OCI-LY7 (cell line): ENCODE measurements around the gene RFNG. TPM values are rescaled to one million over a fixed set of nuclear protein-coding genes. Genes with fewer than 3 reads are reported as not detected.
A peak's percentile ranks its signal among the peaks of the same experiment; 100 is the strongest.
"Not testable (repeated sequence)": the region's sequence is repeated elsewhere in the genome, so short reads cannot be mapped to it uniquely, and the experiment has no call there.

Experiments used
- BruUV-seq: library from RNA; stranded (reverse); fragments of 400-500 nt; replicated peaks from 2 replicates; lab custom pipeline; 2021; lab: Mats Ljungman, UMichigan
- CTCF ChIA-PET: fragments of 300-600 bp; sonication (Branson Sonifier 250); formaldehyde crosslinking; loops from one replicate; lab custom pipeline; 2022; ENCODE audit warnings: antibody characterized with exemption; ENCODE audit not compliant: unreplicated experiment; lab: Charles Lee
- POLR2A ChIA-PET: fragments of 300-600 bp; sonication (Branson Sonifier 250); formaldehyde crosslinking; loops from one replicate; lab custom pipeline; 2022; ENCODE audit warnings: antibody characterized with exemption; lab: Charles Lee
- DNase-seq: peaks from one replicate; pipeline ENCODE4 v3.0.0-alpha.2; 2015; ENCODE audit warnings: low spot score
- H2AFZ ChIP-seq: fragments of 200-600 bp; sonication (generic), shearing (Covaris generic); 2 replicates; pipeline ENCODE4 v1.6.1; 2014; ENCODE audit warnings: mild to moderate bottlenecking, antibody characterized with exemption, low read length, moderate library complexity
- H3K27ac ChIP-seq: fragments of 200-600 bp; sonication (generic); 2 replicates; pipeline ENCODE4 v1.5.1; 2014; ENCODE audit warnings: mixed run types, low read depth, mild to moderate bottlenecking, moderate library complexity, low read length, inconsistent platforms; ENCODE audit not compliant: poor library complexity, severe bottlenecking
- H3K36me3 ChIP-seq: fragments of 200-600 bp; sonication (generic); 2 replicates; pipeline ENCODE4 v1.6.1; 2014; ENCODE audit warnings: mild to moderate bottlenecking, antibody characterized with exemption, low read length, moderate library complexity, mixed read lengths; ENCODE audit not compliant: insufficient read depth
- H3K4me1 ChIP-seq: fragments of 200-600 bp; sonication (generic); 2 replicates; pipeline ENCODE4 v1.5.1; 2014; ENCODE audit warnings: mild to moderate bottlenecking, low read length; ENCODE audit not compliant: insufficient read depth, poor library complexity, severe bottlenecking
- H3K4me2 ChIP-seq: fragments of 200-600 bp; sonication (generic); 2 replicates; pipeline ENCODE4 v1.6.1; 2014; ENCODE audit warnings: mild to moderate bottlenecking, low read length
- H3K4me3 ChIP-seq: fragments of 200-600 bp; sonication (generic); 2 replicates; pipeline ENCODE4 v1.5.1; 2014; ENCODE audit warnings: mild to moderate bottlenecking, low read depth, low read length; ENCODE audit not compliant: poor library complexity, severe bottlenecking
- H3K79me2 ChIP-seq: fragments of 200-600 bp; sonication (generic); 2 replicates; pipeline ENCODE4 v1.6.1; 2016; ENCODE audit warnings: low read depth, mild to moderate bottlenecking, low read length, moderate library complexity, mixed read lengths; ENCODE audit not compliant: insufficient read depth
- H3K9me2 ChIP-seq: fragments of 200-600 bp; sonication (generic); 2 replicates; pipeline ENCODE4 v1.6.1; 2016; ENCODE audit warnings: mild to moderate bottlenecking, low read length, mixed read lengths; ENCODE audit not compliant: insufficient read depth
- H3K9me3 ChIP-seq: fragments of 200-600 bp; sonication (generic); 2 replicates; pipeline ENCODE4 v1.6.1; 2014; ENCODE audit warnings: mild to moderate bottlenecking, mixed run types, low read length, mixed read lengths
- H4K20me1 ChIP-seq: fragments of 200-600 bp; sonication (generic); 2 replicates; pipeline ENCODE4 v1.6.1; 2014; ENCODE audit warnings: mild to moderate bottlenecking, antibody characterized with exemption, low read length, moderate library complexity, mixed read lengths; ENCODE audit not compliant: insufficient read depth
- EZH2phosphoT487 ChIP-seq: fragments of 200-600 bp; sonication (generic); IDR thresholded peaks from 2 replicates; pipeline ENCODE4 v1.6.1; 2018; ENCODE audit warnings: low read depth, borderline replicate concordance, mild to moderate bottlenecking, mixed run types, antibody characterized with exemption, low read length, moderate library complexity, mixed read lengths
- intact Hi-C: fragments of 100-400 bp; cut with micrococcal nuclease; formaldehyde crosslinking; loops from one replicate; pipeline ENCODE4 v1.10.0; 2022; ENCODE audit not compliant: unreplicated experiment
- total RNA-seq, 2 experiments: library from RNA; depleted of rRNA in 1 of 2; stranded (reverse); fragments of >200 nt in 1 of 2; shearing (Covaris generic) in 1 of 2; gene quantifications; 2 replicates each; pipeline ENCODE4 v1.2.3, GENCODE V29; 2014 to 2022
- TF ChIP-seq, protein P1 (sequence below): fragments of 200-600 bp; sonication (generic); conservative IDR thresholded peaks from 2 replicates; pipeline ENCODE4 v1.5.1; 2014; ENCODE audit warnings: mild to moderate bottlenecking, antibody characterized with exemption, low read length, moderate library complexity, mixed read lengths

RFNG gene
- total RNA-seq, 2 experiments from 2014 or later: 47.3 to 59.4 TPM

DNA sequence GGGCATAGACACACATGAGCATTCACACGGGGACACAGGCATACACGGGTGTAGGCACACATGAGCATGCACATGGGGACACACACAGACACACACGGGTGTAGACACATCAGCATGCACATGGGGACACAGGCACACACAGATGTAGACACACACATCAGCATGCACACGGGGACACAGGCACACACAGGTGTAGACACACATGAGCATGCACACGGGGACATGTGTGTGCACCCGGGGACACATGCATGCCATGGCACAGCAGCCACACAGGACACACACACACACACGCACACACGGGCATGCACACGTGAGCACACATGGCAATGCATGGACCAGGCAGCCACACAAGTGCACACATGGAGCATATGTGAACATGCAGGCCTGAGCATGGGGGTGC is 9.0 kb downstream of the RFNG start:
- intact Hi-C loops: no loop called here
- Histone ChIP-seq H3K4me1 (peaks cover 10% of the 10 kb centered on the region), H3K79me2 (no peaks in the 10 kb centered on the region), H2AFZ (no peak overlapping the region), H3K4me2 (no peak overlapping the region), H4K20me1 (no peaks in the 10 kb centered on the region), H3K27ac (no peak overlapping the region), H3K9me3 (no peaks in the 10 kb centered on the region), H3K4me3 (no peak overlapping the region), H3K36me3 (no peaks in the 10 kb centered on the region), H3K9me2 (no peaks in the 10 kb centered on the region)
- BruUV-seq: no TSS peak
- CTCF ChIA-PET: no interaction called here
- DNase-seq: no peak
- no peak for TF ChIP-seq EZH2phosphoT487
- TF ChIP-seq, protein P1, sequence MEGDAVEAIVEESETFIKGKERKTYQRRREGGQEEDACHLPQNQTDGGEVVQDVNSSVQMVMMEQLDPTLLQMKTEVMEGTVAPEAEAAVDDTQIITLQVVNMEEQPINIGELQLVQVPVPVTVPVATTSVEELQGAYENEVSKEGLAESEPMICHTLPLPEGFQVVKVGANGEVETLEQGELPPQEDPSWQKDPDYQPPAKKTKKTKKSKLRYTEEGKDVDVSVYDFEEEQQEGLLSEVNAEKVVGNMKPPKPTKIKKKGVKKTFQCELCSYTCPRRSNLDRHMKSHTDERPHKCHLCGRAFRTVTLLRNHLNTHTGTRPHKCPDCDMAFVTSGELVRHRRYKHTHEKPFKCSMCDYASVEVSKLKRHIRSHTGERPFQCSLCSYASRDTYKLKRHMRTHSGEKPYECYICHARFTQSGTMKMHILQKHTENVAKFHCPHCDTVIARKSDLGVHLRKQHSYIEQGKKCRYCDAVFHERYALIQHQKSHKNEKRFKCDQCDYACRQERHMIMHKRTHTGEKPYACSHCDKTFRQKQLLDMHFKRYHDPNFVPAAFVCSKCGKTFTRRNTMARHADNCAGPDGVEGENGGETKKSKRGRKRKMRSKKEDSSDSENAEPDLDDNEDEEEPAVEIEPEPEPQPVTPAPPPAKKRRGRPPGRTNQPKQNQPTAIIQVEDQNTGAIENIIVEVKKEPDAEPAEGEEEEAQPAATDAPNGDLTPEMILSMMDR: no peak
- POLR2A ChIA-PET: no interaction called here

DNA sequence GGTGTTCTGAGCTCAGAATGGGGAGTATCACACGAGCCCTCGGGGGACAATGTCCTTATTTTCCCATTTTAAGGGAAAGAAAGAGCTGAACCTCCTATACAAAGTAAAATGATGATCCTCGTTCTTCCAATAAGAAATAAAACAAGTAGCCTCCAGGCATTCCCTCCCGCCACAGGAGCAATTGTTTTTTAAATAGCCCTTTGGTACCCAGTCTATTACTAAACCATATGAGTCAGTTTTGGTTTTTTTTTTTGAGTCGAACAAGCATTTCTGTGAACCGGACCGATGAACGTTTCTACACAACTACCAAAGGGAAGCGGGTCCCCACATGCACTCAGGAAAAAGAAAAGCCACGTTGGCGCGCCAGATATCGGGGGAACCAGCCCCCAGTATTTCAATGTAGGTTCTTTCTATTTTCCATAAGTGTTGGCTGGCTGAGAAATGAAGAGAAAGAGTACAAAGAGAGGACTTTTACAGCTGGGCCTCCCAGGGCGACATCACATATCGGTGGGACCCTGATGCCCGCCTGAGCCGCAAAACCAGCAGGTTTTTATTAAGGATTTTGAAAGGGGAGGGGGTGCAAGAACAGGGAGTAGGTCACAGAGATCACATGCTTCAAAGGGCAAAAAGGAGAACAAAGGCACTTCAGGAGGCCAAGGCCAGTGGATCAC is 10.3 kb downstream of the RFNG start:
- no peak overlapping the region for H2AFZ ChIP-seq
- H3K9me2 ChIP-seq: no peaks in the 10 kb centered on the region
- CTCF ChIA-PET: no interaction called here
- BruUV-seq: no TSS peak
- H3K79me2 ChIP-seq: no peaks in the 10 kb centered on the region
- H3K4me2 ChIP-seq: no peak overlapping the region
- intact Hi-C loops: no loop called here
- H3K36me3 ChIP-seq: no peaks in the 10 kb centered on the region
- POLR2A ChIA-PET: interaction anchor here (0.7 to 1.0 kb wide), 2 partner anchors 29 to 59 kb away, joined by 3 to 4 read pairs; no protein-coding TSS in a partner anchor
- peaks cover 17% of the 10 kb centered on the region for H3K4me1 ChIP-seq
- 0 out of 2 replicates have a peak, but pooled peaks cover 5% of the 10 kb centered on the region for H4K20me1 ChIP-seq
- DNase-seq: no peak
- no peak for TF ChIP-seq EZH2phosphoT487
- TF ChIP-seq, protein P1: no peak
- no peaks in the 10 kb centered on the region for H3K9me3 ChIP-seq
- H3K27ac ChIP-seq: no peak overlapping the region
- no peak overlapping the region for H3K4me3 ChIP-seq

- Histone ChIP-seq H3K27ac (no peak overlapping the region), H3K36me3 (no peaks in the 10 kb centered on the region), H3K9me3 (no peaks in the 10 kb centered on the region), H3K4me1 (peaks cover 19% of the 10 kb centered on the region), H3K4me2 (no peak overlapping the region), H4K20me1 (0 out of 2 replicates have a peak, but pooled peaks cover 5% of the 10 kb centered on the region), H3K9me2 (no peaks in the 10 kb centered on the region), H3K4me3 (no peak overlapping the region), H2AFZ (no peak overlapping the region), H3K79me2 (no peaks in the 10 kb centered on the region)
- intact Hi-C loops: loop anchor here (5.0 kb wide), 1 partner anchor 167 kb away; the partner anchor contains the start of gene ARHGDIA
- no peak for DNase-seq
- ChIA-PET POLR2A (interaction anchor here (0.7 kb wide), 1 partner anchor 20 kb away, joined by 3 read pairs; no protein-coding TSS in a partner anchor), CTCF (no interaction called here)
- TF ChIP-seq, protein P1: no peak
- TF ChIP-seq EZH2phosphoT487: no peak
- BruUV-seq: no TSS peak
Measured at GRCh38 chr17:82039695-82040299, 11.8 kb downstream of the RFNG start.

DNA sequence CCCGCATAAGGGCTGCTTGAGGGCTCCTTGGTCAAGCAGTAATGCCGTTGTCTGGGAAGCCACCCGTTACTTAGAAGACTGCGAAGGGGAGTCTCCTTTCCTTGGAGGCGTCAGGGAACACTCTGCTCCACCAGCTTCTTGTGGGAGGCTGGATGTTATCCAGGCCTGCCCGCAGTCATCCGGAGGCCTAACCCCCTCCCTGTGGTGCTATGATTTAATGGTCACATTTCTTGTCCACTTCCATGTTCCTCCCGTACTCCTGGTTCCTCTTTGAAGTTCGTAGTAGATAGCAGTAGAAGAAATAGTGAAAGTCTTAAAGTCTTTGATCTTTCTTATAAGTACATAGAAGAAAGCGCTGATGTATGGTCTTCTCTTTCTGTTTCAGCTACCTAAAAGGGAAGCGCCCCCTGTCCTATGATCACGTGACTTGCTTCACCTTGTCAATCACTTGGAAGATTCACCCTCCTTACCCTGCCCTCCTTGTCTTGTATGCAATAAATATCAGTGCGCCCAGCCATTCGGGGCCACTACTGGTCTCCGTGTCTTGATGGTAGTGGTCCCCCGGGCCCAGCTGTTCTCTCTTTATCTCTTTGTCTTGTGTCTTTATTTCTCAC is 12.7 kb downstream of the RFNG start:
- peak; percentile 41 for DNase-seq
- POLR2A ChIA-PET: interaction anchor here (1.1 to 1.5 kb wide), 2 partner anchors 11 to 27 kb away, joined by 3 read pairs; no protein-coding TSS in a partner anchor
- peaks cover 19% of the 10 kb centered on the region for H3K4me1 ChIP-seq
- H3K79me2 ChIP-seq, CTCF ChIA-PET, H2AFZ ChIP-seq, H3K4me2 ChIP-seq, BruUV-seq, H3K36me3 ChIP-seq, H3K4me3 ChIP-seq, H3K9me3 ChIP-seq, H3K9me2 ChIP-seq, H4K20me1 ChIP-seq, H3K27ac ChIP-seq: not testable (repeated sequence)
- intact Hi-C loops: loop anchor here (5.0 kb wide), 1 partner anchor 167 kb away; the partner anchor contains the start of gene ARHGDIA
